Skeletal muscle satellite cell (primary cell): ENCODE measurements around the gene RPS27L.

ENCODE experiments used
- H3K27me3 ChIP-seq: 2 replicates; pipeline ENCODE4 v1.7.0; 2013; ENCODE audit warnings: low read length; ENCODE audit not compliant: control insufficient read depth, insufficient read depth
- H3K36me3 ChIP-seq: 2 replicates; pipeline ENCODE4 v1.7.0; 2013; ENCODE audit warnings: mild to moderate bottlenecking, control low read depth, low read length; ENCODE audit not compliant: insufficient read depth
- H3K4me1 ChIP-seq: 2 replicates; pipeline ENCODE4 v1.7.0; 2013; ENCODE audit warnings: low read length; ENCODE audit not compliant: control insufficient read depth, insufficient read depth
- H3K4me2 ChIP-seq: 2 replicates; pipeline ENCODE4 v1.7.0; 2013; ENCODE audit warnings: mild to moderate bottlenecking, low read length
- H3K4me3 ChIP-seq: 2 replicates; pipeline ENCODE4 v1.7.0; 2013; ENCODE audit warnings: low read length
- H3K9ac ChIP-seq: 2 replicates; pipeline ENCODE4 v1.7.0; 2013; ENCODE audit warnings: mild to moderate bottlenecking, low read depth, low read length, moderate library complexity
- H3K9me3 ChIP-seq: replicated peaks from 2 replicates; pipeline ENCODE4 v1.7.0; 2013; ENCODE audit warnings: mild to moderate bottlenecking, control low read depth, low read length

Gene RPS27L

DNA sequence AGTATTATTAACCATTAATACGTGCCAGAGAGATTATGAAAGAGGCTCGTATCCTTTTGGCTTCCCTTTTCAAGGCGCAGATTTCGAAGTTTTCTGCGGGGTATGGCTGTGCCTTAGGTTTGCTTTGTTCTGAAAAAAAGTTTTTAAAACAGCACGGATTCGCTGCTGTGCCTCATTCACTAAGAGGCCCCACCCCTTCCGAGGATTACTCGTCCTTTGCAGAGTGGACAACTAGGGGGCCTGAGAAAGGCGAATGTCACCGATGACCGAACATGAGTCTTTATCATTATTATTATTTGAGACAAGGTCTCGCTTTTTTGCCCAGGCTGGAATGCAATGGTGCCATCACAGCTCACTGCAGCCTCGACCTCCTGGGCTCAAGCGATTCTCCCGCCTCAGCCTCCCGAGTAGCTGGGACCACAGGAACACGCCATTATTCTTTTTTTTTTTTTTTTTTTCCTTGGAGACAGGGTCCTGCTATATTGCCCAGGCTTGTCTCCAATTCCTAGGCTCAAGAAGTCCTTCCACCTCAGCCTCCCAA, 684 bp upstream of the RPS27L start:
- Histone ChIP-seq H3K4me2 (peak overlapping the region; percentile 83), H3K4me3 (peak overlapping the region; percentile 89), H3K36me3 (peaks cover 28% of the 10 kb centered on the region), H3K4me1 (peaks cover 14% of the 10 kb centered on the region), H3K9ac (peak overlapping the region; percentile 94), H3K27me3 (no peaks in the 10 kb centered on the region), H3K9me3 (no peaks in the 10 kb centered on the region)

DNA sequence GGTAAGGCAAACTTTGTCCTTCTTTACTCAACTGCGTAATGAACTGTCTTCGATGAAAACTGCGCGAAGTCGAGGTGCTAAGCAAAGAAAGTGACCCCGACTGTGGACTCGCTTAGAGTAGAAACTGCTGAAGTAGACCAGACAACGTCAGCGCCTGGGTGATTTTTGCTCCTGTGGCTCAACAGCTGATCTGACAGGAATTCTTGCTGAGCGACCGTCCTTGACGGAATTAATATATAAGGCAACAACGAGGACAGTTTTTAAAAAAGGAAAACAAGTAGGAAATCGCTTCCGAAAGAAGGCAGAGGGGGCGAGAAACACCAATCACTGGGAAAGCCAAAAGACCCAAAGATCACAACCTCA, 541 bp downstream of the RPS27L start:
- peaks cover 14% of the 10 kb centered on the region for H3K4me1 ChIP-seq

GRCh38 chr15:63156086-63156710, 1.1 kb downstream of the RPS27L start:
- peak overlapping the region; percentile 89 for H3K4me3 ChIP-seq
- peaks cover 14% of the 10 kb centered on the region for H3K4me1 ChIP-seq
- peaks cover 33% of the 10 kb centered on the region for H3K36me3 ChIP-seq

More for the DNA sequence above, 541 bp downstream of the RPS27L start:
- no peaks in the 10 kb centered on the region for H3K27me3 ChIP-seq
- peak overlapping the region; percentile 89 for H3K4me3 ChIP-seq
- peak overlapping the region; percentile 94 for H3K9ac ChIP-seq
- no peaks in the 10 kb centered on the region for H3K9me3 ChIP-seq
- peak overlapping the region; percentile 83 for H3K4me2 ChIP-seq
- peaks cover 33% of the 10 kb centered on the region for H3K36me3 ChIP-seq

DNA sequence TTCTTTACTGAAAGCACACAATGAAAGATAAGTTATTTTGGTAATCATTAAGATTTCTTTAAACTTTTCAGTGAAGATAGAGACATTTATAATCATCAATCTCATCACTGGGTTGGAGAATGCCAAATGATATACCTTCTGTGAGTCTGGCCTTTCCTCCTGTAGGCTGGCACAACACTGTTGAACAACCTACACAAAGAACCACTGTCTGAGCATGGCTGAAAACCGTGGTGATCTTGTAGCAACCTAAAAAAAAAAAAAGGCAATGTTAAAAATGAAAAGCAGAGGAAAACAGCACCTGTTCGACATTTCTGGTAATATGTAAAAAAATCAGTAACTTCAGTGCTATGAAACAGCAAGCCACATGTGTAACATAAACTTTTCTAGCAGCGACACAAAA, 1.8 kb downstream of the RPS27L start:
- H3K27me3 ChIP-seq, result no peaks in the 10 kb centered on the region
- H3K4me2 ChIP-seq, result peak overlapping the region; percentile 83
- H3K9me3 ChIP-seq, result no peaks in the 10 kb centered on the region
- peaks cover 14% of the 10 kb centered on the region for H3K4me1 ChIP-seq
- peak overlapping the region; percentile 89 for H3K4me3 ChIP-seq
- H3K9ac ChIP-seq, result peak overlapping the region; percentile 94
- peaks cover 33% of the 10 kb centered on the region for H3K36me3 ChIP-seq

More at GRCh38 chr15:63156086-63156710, 1.1 kb downstream of the RPS27L start:
- no peaks in the 10 kb centered on the region for H3K27me3 ChIP-seq
- H3K9ac ChIP-seq, result peak overlapping the region; percentile 94
- H3K9me3 ChIP-seq, result no peaks in the 10 kb centered on the region
- peak overlapping the region; percentile 83 for H3K4me2 ChIP-seq

DNA sequence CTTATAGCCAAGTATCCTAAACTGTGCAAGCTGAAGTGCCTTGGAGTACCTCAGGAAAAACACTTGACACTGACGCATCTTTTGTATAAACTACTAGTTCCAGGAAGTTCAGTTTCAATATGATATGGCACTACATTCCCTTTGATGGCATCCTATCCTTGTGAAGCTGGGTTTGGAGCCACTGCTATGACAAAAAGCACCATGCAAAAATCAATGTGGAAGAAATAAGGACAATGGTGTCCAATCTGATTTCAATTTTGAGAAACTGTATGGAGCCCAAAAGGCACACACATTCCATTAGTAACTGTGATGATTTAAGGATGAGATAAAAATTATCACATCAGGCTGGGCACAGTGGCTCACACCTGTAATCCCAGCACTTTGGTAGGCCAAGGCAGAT, 5.6 kb downstream of the RPS27L start:
- Histone ChIP-seq H3K4me2 (no peak overlapping the region), H3K9me3 (no peaks in the 10 kb centered on the region), H3K4me1 (peaks cover 15% of the 10 kb centered on the region), H3K9ac (no peak overlapping the region), H3K27me3 (no peaks in the 10 kb centered on the region), H3K4me3 (no peak overlapping the region), H3K36me3 (peaks cover 60% of the 10 kb centered on the region)

DNA sequence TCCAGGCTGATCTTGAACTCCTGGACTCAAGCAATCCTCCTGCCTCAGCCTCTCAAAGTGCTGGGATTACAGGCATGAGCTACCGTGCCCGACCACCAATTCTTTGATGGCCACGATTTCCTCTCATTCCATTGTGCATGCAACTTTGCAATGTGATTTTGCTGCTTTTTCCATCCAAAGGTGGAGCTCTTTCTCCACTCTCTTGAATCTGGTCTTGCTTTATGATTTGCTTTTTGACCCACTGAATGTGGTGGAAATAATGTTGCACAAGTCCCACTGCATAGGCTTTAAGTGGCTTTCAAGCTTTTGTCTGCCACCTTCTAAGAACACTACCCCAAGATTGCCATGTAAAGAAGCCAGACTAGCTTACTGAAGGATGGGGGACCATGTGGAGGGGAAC, 10.6 kb downstream of the RPS27L start:
- Histone ChIP-seq H3K9ac (no peak overlapping the region), H3K36me3 (peaks cover 55% of the 10 kb centered on the region), H3K4me1 (peaks cover 6% of the 10 kb centered on the region), H3K4me2 (no peak overlapping the region), H3K9me3 (no peaks in the 10 kb centered on the region), H3K4me3 (no peak overlapping the region), H3K27me3 (no peaks in the 10 kb centered on the region)

DNA sequence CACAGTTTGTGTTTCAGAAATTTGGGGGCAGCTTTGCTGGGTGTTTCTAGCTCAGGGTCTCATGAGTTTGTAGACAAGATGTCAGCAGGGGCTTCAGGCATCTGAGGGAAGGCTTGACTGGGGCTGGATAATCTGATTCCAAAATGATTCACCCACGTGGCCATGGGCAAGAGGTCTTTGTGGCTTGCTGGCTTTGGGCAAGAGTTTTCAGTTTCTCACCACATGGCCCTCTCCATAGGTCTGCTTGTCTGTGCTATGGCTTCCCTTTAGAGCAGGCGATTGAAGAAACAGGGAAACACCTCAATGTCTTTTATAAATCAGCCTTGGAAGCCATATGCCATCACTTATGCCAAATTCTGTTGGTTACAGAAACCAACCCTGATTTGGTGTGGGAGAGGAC, 11.9 kb downstream of the RPS27L start:
- peaks cover 66% of the 10 kb centered on the region for H3K36me3 ChIP-seq
- H3K27me3 ChIP-seq, result no peaks in the 10 kb centered on the region
- no peaks in the 10 kb centered on the region for H3K9me3 ChIP-seq
- H3K4me1 ChIP-seq, result peaks cover 6% of the 10 kb centered on the region
- H3K4me2 ChIP-seq, result no peak overlapping the region
- H3K4me3 ChIP-seq, result no peak overlapping the region
- H3K9ac ChIP-seq, result no peak overlapping the region

DNA sequence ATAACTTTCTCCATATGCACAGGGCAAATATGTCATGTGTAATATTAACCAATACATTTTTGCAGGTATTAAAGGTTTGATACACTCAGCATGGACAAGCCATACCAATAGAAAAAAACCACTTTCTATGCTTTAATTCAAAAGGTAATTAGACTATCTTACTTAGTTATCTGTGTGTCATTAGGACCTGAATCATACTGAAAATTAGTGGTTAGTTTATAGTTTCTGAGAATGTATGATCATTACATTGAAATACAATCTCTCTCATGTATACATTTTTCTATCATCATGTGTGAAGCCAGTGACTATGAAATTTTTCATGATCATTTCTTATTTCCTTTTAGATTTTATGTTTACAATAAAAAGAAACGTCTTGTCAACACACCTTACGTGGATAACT, 16.3 kb downstream of the RPS27L start:
- no peak overlapping the region for H3K9ac ChIP-seq

GRCh38 chr15:63136742-63137141, 20.5 kb downstream of the RPS27L start:
- no peak overlapping the region for H3K4me2 ChIP-seq
- H3K9ac ChIP-seq, result peak overlapping the region; percentile 70
- H3K9me3 ChIP-seq, result no peaks in the 10 kb centered on the region
- no peaks in the 10 kb centered on the region for H3K27me3 ChIP-seq
- H3K4me1 ChIP-seq, result peaks cover 47% of the 10 kb centered on the region
- H3K36me3 ChIP-seq, result peaks cover 31% of the 10 kb centered on the region
- no peak overlapping the region for H3K4me3 ChIP-seq

More for the DNA sequence above, 16.3 kb downstream of the RPS27L start:
- H3K4me2 ChIP-seq, result no peak overlapping the region
- peaks cover 19% of the 10 kb centered on the region for H3K4me1 ChIP-seq
- H3K4me3 ChIP-seq, result no peak overlapping the region
- H3K36me3 ChIP-seq, result peaks cover 44% of the 10 kb centered on the region
- no peaks in the 10 kb centered on the region for H3K9me3 ChIP-seq
- H3K27me3 ChIP-seq, result no peaks in the 10 kb centered on the region

- H3K4me2 ChIP-seq, result peak overlapping the region; percentile 53
- H3K9me3 ChIP-seq, result no peaks in the 10 kb centered on the region
- H3K27me3 ChIP-seq, result no peaks in the 10 kb centered on the region
- H3K4me3 ChIP-seq, result peak overlapping the region; percentile 36
- peak overlapping the region; percentile 77 for H3K9ac ChIP-seq
- peaks cover 32% of the 10 kb centered on the region for H3K36me3 ChIP-seq
- peaks cover 47% of the 10 kb centered on the region for H3K4me1 ChIP-seq
Observed at GRCh38 chr15:63135804-63136203, 21.5 kb downstream of the RPS27L start.

DNA sequence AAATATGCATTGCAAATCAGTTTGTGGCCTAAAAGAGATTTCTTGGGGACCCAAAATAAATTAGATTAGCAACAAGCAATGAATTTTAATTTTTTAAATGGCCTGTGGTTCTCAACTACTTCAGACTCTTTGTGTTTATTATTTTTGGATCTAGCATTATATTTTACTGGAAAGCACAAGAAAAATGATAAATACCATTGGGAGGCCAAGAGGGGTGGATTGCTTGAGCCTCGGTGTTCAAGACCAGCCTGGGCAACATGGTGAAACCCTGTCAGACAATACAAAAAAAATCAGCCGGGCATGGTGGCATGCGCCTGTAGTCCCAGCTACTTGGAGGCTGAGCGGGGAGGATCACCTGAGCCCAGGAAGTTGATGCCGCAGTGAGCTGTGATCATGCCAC, 22.0 kb downstream of the RPS27L start:
- no peaks in the 10 kb centered on the region for H3K9me3 ChIP-seq
- H3K36me3 ChIP-seq, result peaks cover 31% of the 10 kb centered on the region
- H3K9ac ChIP-seq, result peak overlapping the region; percentile 77
- H3K27me3 ChIP-seq, result no peaks in the 10 kb centered on the region
- peak overlapping the region; percentile 36 for H3K4me3 ChIP-seq
- H3K4me2 ChIP-seq, result peak overlapping the region; percentile 53
- peaks cover 47% of the 10 kb centered on the region for H3K4me1 ChIP-seq
